Cardiac muscle cell (in vitro differentiated cells and primary cell): Measurements from ENCODE around the gene RNF123. TPM values are rescaled to one million over a fixed set of nuclear protein-coding genes. Genes with fewer than 3 reads are reported as not detected.

Source experiments
- DNase-seq, 2 donors: peaks; one replicate each; pipeline versions ENCODE4 v3.0.0 to v3.0.0-alpha.2; 2010 to 2017; ENCODE audit warnings: low read depth in 1 of 2, low spot score in 1 of 2
- H3K27ac ChIP-seq: fragments of 200-600 bp; sonication (generic); 2 replicates; pipeline ENCODE4 v1.5.1; 2016
- H3K27me3 ChIP-seq: fragments of 200-600 bp; sonication (generic); 2 replicates; pipeline ENCODE4 v1.6.0; 2016; ENCODE audit warnings: control low read depth
- H3K36me3 ChIP-seq: fragments of 200-600 bp; sonication (generic); 2 replicates; pipeline ENCODE4 v1.5.1; 2016; ENCODE audit warnings: control low read depth
- H3K4me1 ChIP-seq: fragments of 200-600 bp; sonication (generic); 2 replicates; pipeline ENCODE4 v1.8.1; 2017; ENCODE audit warnings: low read depth, mild to moderate bottlenecking, mixed run types
- H3K4me3 ChIP-seq: fragments of 200-600 bp; sonication (generic); 2 replicates; pipeline ENCODE4 v1.5.1; 2016; ENCODE audit warnings: mild to moderate bottlenecking
- H3K9me3 ChIP-seq: fragments of 200-600 bp; sonication (generic); 2 replicates; pipeline ENCODE4 v1.5.1; 2017; ENCODE audit warnings: low read depth, mild to moderate bottlenecking, control low read depth
- CTCF ChIP-seq: IDR thresholded peaks from 2 replicates; pipeline ENCODE4 v1.5.1; 2012; ENCODE audit warnings: low read depth, mild to moderate bottlenecking, low read length
- polyA plus RNA-seq: library from polyadenylated mRNA; unstranded; fragments of >200 nt; fragmentation: Nextera tagmentation; extraction: Ambion mirVana; gene quantifications from 2 replicates; pipeline ENCODE4 v1.2.1, GENCODE V29; 2016
- total RNA-seq: library from RNA; depleted of rRNA; stranded (reverse); fragments of >200 nt; gene quantifications from 2 replicates; pipeline ENCODE4 v1.2.3, GENCODE V29; 2016

RNF123 gene
- total and polyA plus RNA-seq, 2 experiments from 2014 or later, result 41.7 to 42.3 TPM

DNA sequence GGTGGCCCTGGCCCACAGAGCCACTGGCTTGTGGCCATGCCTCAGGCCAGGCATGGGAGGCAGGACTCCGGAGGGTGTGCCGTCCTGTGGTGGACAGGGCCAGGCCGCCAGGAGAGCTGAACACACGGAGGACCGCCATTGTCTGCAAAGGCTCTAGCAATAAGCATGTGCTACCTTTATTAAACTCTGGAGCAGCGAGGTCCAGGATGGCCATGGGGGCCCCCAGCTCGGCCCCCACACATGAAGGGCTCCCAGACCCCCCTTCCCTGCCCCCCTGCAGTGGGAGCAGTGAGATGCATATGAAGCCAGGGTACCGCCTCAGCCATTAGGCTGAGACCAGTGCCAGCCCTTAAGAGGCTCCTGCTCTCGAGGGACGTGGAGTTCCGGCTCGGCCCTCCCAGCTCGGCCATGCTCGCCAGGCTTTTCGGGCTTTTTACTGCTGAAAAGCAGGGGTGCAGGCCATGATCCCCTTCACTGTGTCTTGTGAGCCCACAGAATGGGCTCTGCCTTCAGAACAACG lies 27.4 kb downstream of the RNF123 start:
- no peaks in the 10 kb centered on the region for H3K4me1 ChIP-seq
- H3K9me3 ChIP-seq, result no peaks in the 10 kb centered on the region
- no peaks in the 10 kb centered on the region for H3K27me3 ChIP-seq
- DNase-seq, result no peak
- H3K27ac ChIP-seq, result no peak overlapping the region
- peaks cover 4% of the 10 kb centered on the region for H3K36me3 ChIP-seq
- no peak for TF ChIP-seq CTCF
- H3K4me3 ChIP-seq, result no peak overlapping the region

DNA sequence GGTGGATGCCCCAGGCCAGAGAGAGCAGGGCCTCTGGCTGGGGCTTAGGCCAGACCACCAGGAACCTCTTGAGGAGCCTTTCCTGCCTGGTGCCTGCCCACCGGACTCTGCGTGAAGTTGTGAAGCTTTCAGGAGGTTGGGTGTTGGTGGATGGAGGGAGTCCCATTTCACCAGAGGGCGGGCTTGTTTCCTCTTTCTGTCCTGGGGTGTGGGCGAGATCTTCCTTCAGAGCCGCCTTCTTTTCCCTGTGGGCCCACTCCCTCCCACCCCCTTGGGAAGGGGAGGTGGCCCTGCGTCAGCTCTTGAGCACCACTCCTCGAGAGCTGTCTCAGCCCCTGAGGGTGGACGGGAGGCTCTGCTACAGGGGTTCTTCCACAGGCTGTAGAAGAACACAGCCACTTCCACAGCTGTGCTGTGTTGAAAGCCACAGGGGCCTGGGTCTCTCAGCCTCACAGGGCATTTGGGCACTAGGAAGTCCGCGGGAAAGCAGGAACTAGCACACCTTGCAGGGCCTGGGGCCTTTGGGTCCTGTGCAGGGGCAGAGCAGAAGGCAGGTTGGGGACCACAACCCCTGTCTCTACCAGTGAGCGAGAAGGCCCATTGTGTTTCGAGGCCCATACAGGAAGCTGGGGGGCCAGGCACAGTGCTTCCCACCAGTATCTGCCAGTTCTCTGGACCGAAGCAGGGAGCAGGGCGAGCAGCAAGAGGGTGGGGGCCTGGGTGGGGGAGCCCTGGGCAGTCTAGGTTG lies 28.0 kb downstream of the RNF123 start:
- no peak for TF ChIP-seq CTCF
- Histone ChIP-seq H3K4me1 (no peaks in the 10 kb centered on the region), H3K9me3 (no peaks in the 10 kb centered on the region), H3K4me3 (no peak overlapping the region), H3K27ac (no peak overlapping the region), H3K36me3 (peaks cover 4% of the 10 kb centered on the region), H3K27me3 (no peaks in the 10 kb centered on the region)
- no peak for DNase-seq

DNA sequence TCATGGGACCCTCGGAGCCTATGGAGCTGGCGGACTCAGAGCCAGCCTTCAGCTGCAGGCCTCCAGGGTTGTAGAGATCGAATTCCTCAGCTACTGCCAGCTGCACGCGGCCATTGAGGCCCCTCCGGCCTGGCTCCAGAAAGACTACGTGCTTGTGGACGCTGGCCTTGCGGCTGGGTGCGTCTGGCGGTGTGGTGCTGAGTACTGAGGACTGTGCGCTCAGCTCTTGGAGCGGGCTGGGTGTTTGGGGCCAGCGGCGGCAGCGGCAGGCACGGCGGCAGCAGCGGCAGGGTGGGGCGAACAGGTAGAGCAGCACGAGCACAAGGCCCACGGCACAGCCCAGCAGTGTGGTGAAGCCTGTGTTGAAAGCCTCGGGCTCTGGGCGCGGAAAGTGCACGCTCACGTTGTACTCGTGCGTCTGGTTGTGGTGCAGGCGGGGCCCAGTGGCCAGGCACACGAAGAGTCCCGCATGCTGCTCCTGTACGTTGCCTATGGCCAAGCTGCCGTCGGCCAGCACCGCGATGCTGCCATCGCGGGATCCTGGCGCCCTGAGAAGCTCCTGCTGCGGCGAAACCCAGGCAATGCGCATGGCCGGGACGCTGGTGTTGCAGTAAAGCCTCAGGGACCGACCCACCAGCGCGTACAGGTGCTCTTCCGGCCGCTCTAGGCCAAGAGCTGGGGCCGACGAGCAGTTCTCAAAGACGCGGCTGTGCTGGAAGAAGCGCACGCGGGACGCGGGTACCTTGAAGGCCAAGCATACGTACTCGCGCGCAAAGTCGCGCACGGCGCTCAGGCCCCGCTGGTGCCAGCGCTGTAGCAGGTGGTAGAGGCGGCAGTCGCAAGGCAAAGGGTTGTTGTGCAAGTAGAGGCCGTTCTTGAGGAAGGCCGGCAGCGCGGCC lies 28.9 kb downstream of the RNF123 start:
- Histone ChIP-seq H3K27me3 (no peaks in the 10 kb centered on the region), H3K27ac (no peak overlapping the region), H3K9me3 (no peaks in the 10 kb centered on the region), H3K4me3 (no peak overlapping the region), H3K36me3 (peaks cover 4% of the 10 kb centered on the region), H3K4me1 (no peaks in the 10 kb centered on the region)
- no peak for DNase-seq
- no peak for TF ChIP-seq CTCF

DNA sequence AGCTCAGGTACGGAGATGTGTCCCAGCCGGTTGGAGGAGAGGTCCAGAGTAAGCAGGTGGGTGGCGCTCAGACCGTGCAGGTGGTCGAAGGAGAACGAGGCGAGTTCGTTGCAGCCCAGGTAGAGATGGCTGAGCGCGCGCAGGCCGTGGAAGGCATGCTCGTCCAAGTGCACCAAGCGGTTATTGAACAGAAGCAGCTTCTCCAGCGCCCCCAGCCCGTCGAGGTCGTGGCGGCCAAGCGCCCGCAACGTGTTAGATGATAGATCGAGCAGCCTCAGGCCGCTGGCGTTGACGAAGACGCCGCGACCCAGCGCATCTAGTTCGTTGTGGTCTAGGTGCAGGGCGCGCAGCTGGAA lies 29.5 kb downstream of the RNF123 start:
- peak overlapping the region; percentile 57 for H3K4me3 ChIP-seq
- no peaks in the 10 kb centered on the region for H3K4me1 ChIP-seq
- DNase-seq, result peak; percentile 11 to 22
- peaks cover 4% of the 10 kb centered on the region for H3K36me3 ChIP-seq
- TF ChIP-seq CTCF, result no peak
- no peak overlapping the region for H3K27ac ChIP-seq
- no peaks in the 10 kb centered on the region for H3K27me3 ChIP-seq
- no peaks in the 10 kb centered on the region for H3K9me3 ChIP-seq

DNA sequence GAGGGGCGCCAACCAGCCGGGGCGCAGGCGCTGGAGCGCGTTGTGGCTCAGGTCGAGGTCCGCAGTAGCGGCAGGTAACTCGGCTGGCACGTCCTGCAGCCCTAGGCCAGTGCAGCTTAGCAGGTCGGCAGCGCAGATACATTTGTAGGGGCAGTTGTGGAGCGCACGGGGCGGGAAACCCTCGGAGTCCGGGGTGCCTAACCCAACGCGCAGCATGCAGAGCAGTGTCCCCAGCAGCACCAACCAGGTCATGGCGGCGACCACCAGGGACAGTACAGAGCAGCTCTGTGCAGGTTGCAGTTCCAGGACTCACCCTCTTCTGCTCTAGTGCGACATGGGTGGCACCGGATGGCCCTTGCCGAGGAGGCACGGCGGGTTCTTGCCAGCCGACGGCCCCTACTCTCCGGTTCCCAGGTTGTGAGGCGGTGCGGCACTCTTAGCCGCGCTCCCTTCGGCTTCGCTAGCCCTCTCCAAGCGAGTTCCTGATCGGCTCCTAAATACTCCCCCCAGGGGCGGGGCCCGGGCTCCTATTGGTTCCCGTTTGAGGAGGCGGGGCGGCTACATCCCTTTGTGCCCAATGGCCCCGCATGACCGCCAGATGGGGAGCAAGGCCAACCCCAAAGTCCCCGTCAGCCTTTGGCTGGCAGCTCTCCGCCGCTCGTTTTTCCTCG lies 30.0 kb downstream of the RNF123 start, which contains the start of gene AMIGO3:
Gene AMIGO3 (minus strand): TSS at position 471 of the 671 bp plus-strand sequence. CDS start 219 bp downstream, at position 252.
- Histone ChIP-seq H3K9me3 (no peaks in the 10 kb centered on the region), H3K36me3 (peaks cover 4% of the 10 kb centered on the region), H3K27me3 (no peaks in the 10 kb centered on the region), H3K4me1 (no peaks in the 10 kb centered on the region), H3K4me3 (peak within 1 kb of the TSS; percentile 57), H3K27ac (no peak within 1 kb of the TSS)
- TF ChIP-seq CTCF, result peak; percentile 34
- DNase-seq, result peak; percentile 95 to 97
